ENCODE results near the gene GNAI3.

Gene GNAI3

GRCh38 chr1:109531826-109532364 is 16.5 kb upstream of the GNAI3 start:
- no peaks in the 10 kb centered on the region for H3K9me3 Mint-ChIP-seq
- no peak overlapping the region for H3K27ac Mint-ChIP-seq
- peaks cover 0 to 16% of the 10 kb centered on the region in 2 donors for H3K27me3 Mint-ChIP-seq
- peak overlapping the region; percentile 77 for H3K4me3 Mint-ChIP-seq
- no peak for ATAC-seq (replicated peaks)
- H3K4me1 Mint-ChIP-seq = peaks cover 18 to 24% of the 10 kb centered on the region in 2 donors
- no peak for DNase-seq
- H3K36me3 Mint-ChIP-seq = no peaks in the 10 kb centered on the region

- DNase-seq (peak; percentile 81), ATAC-seq (replicated peaks) (peak; percentile 94)
- no peaks in the 10 kb centered on the region for H3K36me3 Mint-ChIP-seq
- H3K4me3 Mint-ChIP-seq = peak overlapping the region; percentile 77
- peak overlapping the region; percentile 88 for H3K27ac Mint-ChIP-seq
- peaks cover 0 to 11% of the 10 kb centered on the region in 2 donors for H3K27me3 Mint-ChIP-seq
- H3K4me1 Mint-ChIP-seq = peaks cover 11 to 18% of the 10 kb centered on the region in 2 donors
- no peaks in the 10 kb centered on the region for H3K9me3 Mint-ChIP-seq
Measured at GRCh38 chr1:109532365-109533136, 15.9 kb upstream of the GNAI3 start.

GRCh38 chr1:109534307-109534858 is 14.0 kb upstream of the GNAI3 start:
- Mint-ChIP-seq H3K4me3 (no peak overlapping the region), H3K36me3 (no peaks in the 10 kb centered on the region), H3K9me3 (no peaks in the 10 kb centered on the region), H3K4me1 (peaks cover 8 to 11% of the 10 kb centered on the region in 2 donors), H3K27me3 (no peaks in the 10 kb centered on the region), H3K27ac (no peak overlapping the region)
- DNase-seq (no peak), ATAC-seq (replicated peaks) (no peak)

GRCh38 chr1:109535481-109535880 is 12.9 kb upstream of the GNAI3 start:
- Mint-ChIP-seq H3K9me3 (no peaks in the 10 kb centered on the region), H3K4me3 (no peak overlapping the region), H3K4me1 (peaks cover 8 to 11% of the 10 kb centered on the region in 2 donors), H3K36me3 (no peaks in the 10 kb centered on the region), H3K27me3 (no peaks in the 10 kb centered on the region), H3K27ac (no peak overlapping the region)
- DNase-seq = no peak
- no peak for ATAC-seq (replicated peaks)

- Mint-ChIP-seq H3K27me3 (no peaks in the 10 kb centered on the region), H3K27ac (no peak overlapping the region), H3K4me1 (peaks cover 8 to 11% of the 10 kb centered on the region in 2 donors), H3K36me3 (no peaks in the 10 kb centered on the region), H3K9me3 (no peaks in the 10 kb centered on the region), H3K4me3 (no peak overlapping the region)
- ATAC-seq (replicated peaks) (no peak), DNase-seq (no peak)
Measured at GRCh38 chr1:109535971-109536491, 12.4 kb upstream of the GNAI3 start.

GRCh38 chr1:109537450-109538178 is 10.8 kb upstream of the GNAI3 start:
- Mint-ChIP-seq H3K9me3 (no peaks in the 10 kb centered on the region), H3K36me3 (no peaks in the 10 kb centered on the region), H3K27me3 (no peaks in the 10 kb centered on the region), H3K4me1 (peaks cover 4% of the 10 kb centered on the region in 2 donors), H3K27ac (no peak overlapping the region), H3K4me3 (no peak overlapping the region)
- ATAC-seq (replicated peaks) (no peak), DNase-seq (no peak)

- no peak overlapping the region for H3K4me3 Mint-ChIP-seq
- no peaks in the 10 kb centered on the region for H3K4me1 Mint-ChIP-seq
- ATAC-seq (replicated peaks) (no peak), DNase-seq (no peak)
- H3K9me3 Mint-ChIP-seq = no peaks in the 10 kb centered on the region
- no peaks in the 10 kb centered on the region for H3K36me3 Mint-ChIP-seq
- no peaks in the 10 kb centered on the region for H3K27me3 Mint-ChIP-seq
- H3K27ac Mint-ChIP-seq = no peak overlapping the region
Measured at GRCh38 chr1:109538827-109539555, 9.4 kb upstream of the GNAI3 start.

GRCh38 chr1:109539676-109540075 is 8.7 kb upstream of the GNAI3 start, which contains the start of gene GPR61:
TSS of gene GPR61 (plus strand) at chr1:109539872. CDS start at chr1:109543023, 3,151 bp downstream.
- DNase-seq = no peak
- no peak within 1 kb of the TSS for H3K4me3 Mint-ChIP-seq
- no peak within 1 kb of the TSS for H3K27ac Mint-ChIP-seq
- no peaks in the 10 kb centered on the region for H3K36me3 Mint-ChIP-seq
- H3K4me1 Mint-ChIP-seq = no peaks in the 10 kb centered on the region
- H3K9me3 Mint-ChIP-seq = no peaks in the 10 kb centered on the region
- H3K27me3 Mint-ChIP-seq = no peaks in the 10 kb centered on the region
- no peak for ATAC-seq (replicated peaks)

GRCh38 chr1:109541102-109541501 is 7.3 kb upstream of the GNAI3 start:
- DNase-seq (no peak), ATAC-seq (replicated peaks) (no peak)
- no peaks in the 10 kb centered on the region for H3K36me3 Mint-ChIP-seq
- H3K27ac Mint-ChIP-seq = no peak overlapping the region
- peaks cover 2% of the 10 kb centered on the region in 2 donors for H3K4me1 Mint-ChIP-seq
- H3K4me3 Mint-ChIP-seq = no peak overlapping the region
- no peaks in the 10 kb centered on the region for H3K9me3 Mint-ChIP-seq
- no peaks in the 10 kb centered on the region for H3K27me3 Mint-ChIP-seq

- ATAC-seq (replicated peaks) (no peak), DNase-seq (no peak)
- Mint-ChIP-seq H3K27ac (no peak overlapping the region), H3K9me3 (no peaks in the 10 kb centered on the region), H3K4me3 (no peak overlapping the region), H3K36me3 (no peaks in the 10 kb centered on the region), H3K27me3 (no peaks in the 10 kb centered on the region), H3K4me1 (peaks cover 7 to 17% of the 10 kb centered on the region in 2 donors)
Measured at GRCh38 chr1:109542657-109543056, 5.8 kb upstream of the GNAI3 start.

GRCh38 chr1:109543283-109543987 is 5.0 kb upstream of the GNAI3 start:
- H3K36me3 Mint-ChIP-seq = peaks cover 1 to 2% of the 10 kb centered on the region in 2 donors
- H3K9me3 Mint-ChIP-seq = no peaks in the 10 kb centered on the region
- DNase-seq (no peak), ATAC-seq (replicated peaks) (no peak)
- H3K27me3 Mint-ChIP-seq = no peaks in the 10 kb centered on the region
- H3K4me1 Mint-ChIP-seq = peaks cover 7 to 19% of the 10 kb centered on the region in 2 donors
- H3K4me3 Mint-ChIP-seq = no peak overlapping the region
- H3K27ac Mint-ChIP-seq = no peak overlapping the region

- H3K36me3 Mint-ChIP-seq = peaks cover 3 to 4% of the 10 kb centered on the region in 2 donors
- H3K4me3 Mint-ChIP-seq = no peak overlapping the region
- H3K27ac Mint-ChIP-seq = no peak overlapping the region
- H3K9me3 Mint-ChIP-seq = no peaks in the 10 kb centered on the region
- no peak for DNase-seq
- ATAC-seq (replicated peaks) = no peak
- H3K4me1 Mint-ChIP-seq = peaks cover 10 to 22% of the 10 kb centered on the region in 2 donors
- H3K27me3 Mint-ChIP-seq = no peaks in the 10 kb centered on the region
Measured at GRCh38 chr1:109543988-109544735, 4.3 kb upstream of the GNAI3 start.

Measured in stimulated activated naive B cell treated with anti-CD40 and anti-IgM and Interleukin-4, amounts not matched to agents 10 μg/mL and 1 μg/mL and 100 μg/mL, for 72 hours (primary cell).